GM19328 (cell line): Measurements from ENCODE around the gene KLHL10.

Experiments
- ATAC-seq: cut with Tn5 transposase; IDR thresholded peaks from one replicate; pipeline ENCODE4 v1.9.1; 2021; ENCODE audit warnings: mild to moderate bottlenecking, moderate library complexity; ENCODE audit not compliant: unreplicated experiment

KLHL10 gene

DNA sequence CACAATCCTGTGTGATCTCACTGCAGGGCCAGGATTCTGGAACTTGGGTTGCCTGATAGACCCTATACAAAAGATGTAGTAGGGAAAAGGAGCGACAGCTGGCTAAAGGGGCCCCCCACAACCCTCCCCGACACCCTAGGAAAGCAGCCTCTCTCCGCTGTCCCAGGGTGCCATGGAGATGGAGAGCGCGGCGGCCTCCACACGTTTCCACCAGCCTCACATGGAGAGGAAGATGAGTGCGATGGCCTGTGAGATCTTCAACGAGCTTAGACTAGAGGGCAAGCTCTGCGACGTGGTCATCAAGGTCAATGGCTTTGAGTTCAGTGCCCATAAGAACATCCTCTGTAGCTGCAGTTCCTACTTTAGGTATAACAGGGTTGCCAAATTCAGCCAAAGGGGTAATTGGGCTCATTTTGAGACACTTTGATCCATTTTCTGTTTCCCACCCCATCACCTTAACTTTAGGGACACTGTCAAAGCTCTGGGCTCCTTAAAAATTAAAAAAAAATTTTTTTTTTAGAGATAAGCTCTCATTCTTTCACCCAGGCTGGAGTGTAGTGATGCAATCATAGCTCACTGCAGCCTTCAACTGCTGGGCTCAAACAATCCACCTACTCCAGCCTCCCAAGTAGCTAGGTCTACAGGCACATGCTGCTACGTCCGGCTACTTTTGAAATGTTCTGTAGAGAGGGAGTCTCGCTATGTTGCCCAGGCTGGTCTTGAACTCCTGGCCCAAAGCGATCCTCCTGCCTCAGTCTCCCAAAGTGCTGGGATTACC, at the start of gene KLHL10:
Gene KLHL10 (plus strand): TSS at position 65 of the 778 bp plus-strand sequence. CDS start 108 bp downstream, at position 173.
- no peak for ATAC-seq

DNA sequence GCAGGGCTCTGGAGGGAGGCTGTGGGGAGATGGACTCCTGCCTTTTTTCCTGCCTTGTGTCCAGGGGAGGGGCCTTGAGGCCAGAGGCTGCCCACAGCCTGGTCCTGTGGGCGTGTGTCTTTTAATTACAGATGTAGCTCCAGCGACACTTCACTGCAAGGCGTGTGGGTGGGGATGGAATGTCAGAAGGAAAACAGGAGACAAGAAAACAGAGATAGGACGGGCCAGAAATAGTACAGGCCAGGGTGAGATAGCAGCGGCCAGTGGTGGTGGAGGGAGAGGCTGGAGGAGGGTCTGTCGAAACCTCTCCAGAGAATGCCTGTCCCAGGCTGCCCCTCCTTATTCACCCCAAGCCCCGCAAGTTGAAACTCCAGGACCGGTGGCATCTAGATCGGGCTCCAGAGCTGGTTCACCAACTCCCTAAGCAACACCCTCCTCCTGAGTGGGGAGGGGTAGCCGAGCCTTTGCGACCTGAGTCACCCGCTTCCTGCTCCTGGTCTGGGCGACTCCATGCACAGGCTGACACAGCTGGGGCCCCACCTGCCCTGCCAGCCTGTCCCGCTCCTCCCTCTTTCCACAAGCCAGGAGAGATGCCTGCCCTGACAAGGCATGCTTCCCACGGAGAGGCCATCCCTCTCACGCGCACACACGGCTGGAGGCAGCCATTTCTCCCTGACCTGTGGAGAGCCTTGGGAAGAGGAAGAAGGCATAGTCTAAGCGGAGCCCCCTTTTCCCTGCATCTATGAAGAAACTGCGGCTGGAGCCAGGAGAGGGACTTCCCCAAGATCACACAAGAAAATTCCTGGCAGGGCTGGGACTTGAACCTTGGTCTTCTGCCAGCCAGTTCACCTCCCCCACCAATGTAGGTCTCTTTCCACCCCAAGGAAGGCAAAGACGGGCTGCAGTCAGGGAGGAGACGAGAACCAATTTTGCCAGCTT, 44.5 kb upstream of the KLHL10 start:
- no peak for ATAC-seq

GRCh38 chr17:41793784-41794539, 43.7 kb upstream of the KLHL10 start:
- ATAC-seq = no peak

DNA sequence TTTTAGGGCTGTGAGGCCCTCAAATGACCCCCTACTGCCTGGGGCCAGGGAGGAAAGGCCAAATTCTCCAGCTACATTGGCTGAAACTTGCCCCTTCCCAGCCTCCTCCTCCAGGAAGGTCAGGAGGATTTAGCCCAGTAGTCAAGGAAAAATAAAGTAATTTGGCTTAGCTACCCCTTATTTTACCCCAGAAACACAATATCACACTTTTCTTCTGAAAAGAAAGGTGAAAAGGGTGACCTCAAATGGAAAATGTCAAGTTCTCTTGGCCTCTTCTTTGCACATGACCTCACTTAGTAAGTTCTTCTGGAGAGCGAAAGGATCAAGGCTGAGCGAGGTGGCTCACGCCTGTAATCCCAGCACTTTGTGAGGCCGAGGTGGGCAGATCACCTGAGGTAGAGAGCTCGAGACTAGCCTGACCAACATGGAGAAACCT, 43.1 kb upstream of the KLHL10 start:
- ATAC-seq = no peak

DNA sequence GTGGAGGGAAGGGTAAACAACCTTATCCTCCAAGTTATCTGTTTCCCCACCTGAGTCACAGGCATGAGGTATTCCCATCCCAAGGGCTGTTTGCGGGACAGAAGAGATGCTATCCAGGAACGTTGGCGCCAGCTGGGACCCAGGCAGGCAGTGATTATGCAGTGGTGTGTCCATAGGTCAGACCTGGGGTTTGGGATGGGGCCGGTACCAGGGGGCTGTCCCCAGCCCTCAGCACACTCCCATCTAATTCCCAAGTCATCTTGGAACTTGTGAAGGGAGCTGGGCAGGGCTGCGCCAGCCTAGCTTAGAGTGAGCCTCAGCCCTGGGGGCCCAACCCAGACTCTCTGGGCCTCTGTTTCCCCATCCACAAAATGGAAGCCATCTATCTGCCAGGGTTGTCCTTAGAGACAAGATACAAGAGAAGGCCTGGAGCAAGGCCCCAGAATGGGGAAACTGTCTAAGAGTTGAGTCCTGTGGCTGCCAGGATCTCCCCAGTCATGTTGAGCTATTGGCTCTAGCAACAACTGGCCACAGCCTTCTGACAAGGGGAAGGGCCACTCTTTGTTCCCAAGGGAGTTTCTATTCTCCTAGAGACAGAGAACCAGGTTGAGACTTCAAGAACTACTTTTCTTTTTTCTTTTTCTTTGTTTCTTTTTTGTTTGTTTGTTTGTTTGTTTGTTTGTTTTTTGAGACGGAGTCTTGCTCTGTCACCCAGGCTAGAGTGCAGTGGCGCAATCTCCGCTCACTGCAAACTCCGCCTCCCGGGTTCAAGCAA, 41.3 kb upstream of the KLHL10 start:
- no peak for ATAC-seq

- no peak for ATAC-seq
Measured at GRCh38 chr17:41797377-41797776, 40.2 kb upstream of the KLHL10 start.

GRCh38 chr17:41799366-41799765, 38.3 kb upstream of the KLHL10 start:
- no peak for ATAC-seq

GRCh38 chr17:41800601-41801373, 36.8 kb upstream of the KLHL10 start:
- ATAC-seq = no peak

GRCh38 chr17:41801374-41802271, 36.0 kb upstream of the KLHL10 start:
- ATAC-seq = no peak

DNA sequence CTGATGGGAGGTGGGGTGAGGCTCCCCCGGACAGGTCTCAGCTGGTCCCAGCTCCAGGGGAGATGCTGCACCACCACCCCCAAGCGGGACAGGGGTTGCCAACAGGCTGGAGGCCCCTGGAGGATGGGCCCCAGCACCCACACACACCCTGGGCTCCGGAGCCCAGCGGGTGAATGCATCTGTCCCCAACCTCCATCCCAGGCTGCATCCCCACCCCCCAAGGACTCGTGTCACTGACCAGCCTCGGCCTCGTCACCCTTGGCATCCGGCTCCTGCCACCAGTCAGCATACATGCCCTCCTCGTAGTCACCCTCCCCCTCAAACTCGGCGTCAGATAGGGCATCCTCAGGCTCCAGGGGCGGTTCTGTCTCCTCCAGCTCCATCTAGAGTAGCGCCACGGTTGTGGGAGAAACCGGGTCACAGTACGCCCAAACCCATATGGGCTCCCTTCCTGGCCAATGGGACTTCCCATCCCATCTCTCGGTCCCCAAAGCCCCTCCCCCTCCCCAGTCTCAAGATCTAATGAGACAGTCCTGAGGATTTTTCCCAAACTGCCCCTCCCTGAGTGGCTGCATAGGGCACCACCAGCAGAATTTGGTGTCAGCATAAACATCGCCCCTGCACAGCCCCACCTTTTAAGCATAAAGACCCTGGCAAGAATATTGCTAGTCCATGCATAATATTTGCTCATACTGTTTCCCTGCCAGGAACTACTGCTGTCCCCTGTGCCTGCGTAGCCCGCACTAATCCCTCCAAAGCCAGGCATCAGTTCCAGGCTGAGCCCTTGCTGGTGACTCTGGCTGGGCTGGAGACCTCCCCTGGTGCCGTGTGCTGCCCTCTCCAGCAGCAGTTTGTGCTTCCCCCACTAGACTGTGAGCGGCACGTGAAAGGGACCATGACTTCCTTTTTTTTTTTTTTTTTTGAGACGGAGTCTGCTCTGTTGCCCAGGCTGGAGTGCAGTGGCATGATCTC, 34.3 kb upstream of the KLHL10 start:
- no peak for ATAC-seq

DNA sequence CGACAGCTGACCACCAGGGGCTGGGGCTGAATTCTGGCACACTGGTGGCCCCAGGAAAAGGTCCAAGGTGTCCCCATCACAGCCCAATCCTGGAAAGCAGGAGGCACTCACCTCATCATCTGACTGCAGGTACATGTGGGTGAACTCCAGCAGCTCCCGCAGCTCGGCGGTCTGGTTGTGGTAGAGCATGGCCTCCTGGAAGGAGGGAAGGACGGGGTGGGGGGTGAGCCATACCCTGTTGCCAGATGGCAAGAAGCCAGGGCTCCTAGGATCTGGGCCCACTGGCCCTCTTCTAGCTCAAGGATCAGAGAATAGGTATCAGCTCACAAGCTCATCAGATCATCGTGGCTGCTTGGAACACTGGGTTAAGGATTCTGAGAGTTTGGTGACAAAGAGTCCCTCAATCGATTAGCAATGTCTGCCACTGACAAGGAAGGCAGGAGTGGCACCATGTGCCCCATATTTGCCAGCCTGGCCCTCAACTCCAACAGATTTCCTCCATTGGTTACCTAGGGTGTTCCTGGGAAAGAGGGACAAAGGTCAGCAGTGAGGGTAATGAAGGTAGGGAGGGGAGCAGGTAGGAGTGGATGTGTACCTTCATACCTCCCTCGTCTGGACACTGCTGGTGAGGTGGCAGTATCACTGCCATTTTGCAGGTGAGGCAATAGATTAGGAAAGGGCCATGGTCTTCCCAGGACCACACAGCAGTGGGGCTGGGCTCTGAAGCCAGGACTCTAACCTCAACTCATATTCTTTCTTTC, 30.8 kb upstream of the KLHL10 start:
- no peak for ATAC-seq

DNA sequence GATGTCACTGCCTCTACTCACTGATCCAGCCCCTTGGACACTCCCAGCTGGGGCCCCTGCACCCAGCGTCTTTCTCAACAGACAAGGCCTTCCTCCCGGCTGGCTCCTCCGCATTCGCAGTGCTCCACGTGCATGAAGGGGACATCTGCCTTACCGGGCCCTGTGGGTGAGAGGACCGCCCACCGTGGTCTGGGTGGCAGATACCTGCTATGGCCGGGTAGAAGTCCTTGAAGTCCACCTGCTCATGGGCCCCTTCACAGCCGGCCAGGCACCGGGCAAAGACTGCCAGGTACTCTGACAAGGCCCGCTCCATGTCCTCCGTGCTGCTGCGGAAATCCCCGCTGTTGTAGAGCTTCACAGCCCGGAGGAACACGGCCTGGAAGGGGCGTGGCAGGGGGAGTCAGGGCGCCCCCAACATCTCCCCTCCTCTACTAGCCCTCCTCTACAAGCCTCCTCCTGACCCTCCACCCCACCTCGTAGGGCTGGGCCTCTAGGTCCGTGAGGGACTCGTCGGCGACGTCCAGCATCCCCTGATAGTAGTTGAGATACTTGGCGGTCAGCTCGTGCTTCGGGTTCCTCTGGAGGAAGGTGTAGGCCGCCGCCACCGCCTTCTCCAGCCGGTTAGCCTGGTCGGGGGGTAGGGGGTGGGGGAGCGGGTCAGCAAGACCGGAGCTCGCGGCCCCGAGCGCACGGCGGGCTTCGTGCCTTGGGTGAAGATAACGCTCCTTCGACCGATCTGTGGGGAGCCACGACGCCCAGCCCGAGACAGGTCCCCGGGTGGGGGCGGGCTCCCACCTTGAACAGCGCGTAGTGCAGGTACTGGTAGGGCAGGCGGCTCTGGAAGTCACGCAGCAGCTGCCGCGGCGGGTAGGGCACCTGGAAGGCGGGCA, 26.7 kb upstream of the KLHL10 start:
- no peak for ATAC-seq

- no peak for ATAC-seq
Measured at GRCh38 chr17:41811549-41812380, 25.9 kb upstream of the KLHL10 start, which contains the start of gene P3H4. TSS of gene P3H4 (minus strand) at chr17:41811949. CDS start at chr17:41811915, 34 bp downstream.

DNA sequence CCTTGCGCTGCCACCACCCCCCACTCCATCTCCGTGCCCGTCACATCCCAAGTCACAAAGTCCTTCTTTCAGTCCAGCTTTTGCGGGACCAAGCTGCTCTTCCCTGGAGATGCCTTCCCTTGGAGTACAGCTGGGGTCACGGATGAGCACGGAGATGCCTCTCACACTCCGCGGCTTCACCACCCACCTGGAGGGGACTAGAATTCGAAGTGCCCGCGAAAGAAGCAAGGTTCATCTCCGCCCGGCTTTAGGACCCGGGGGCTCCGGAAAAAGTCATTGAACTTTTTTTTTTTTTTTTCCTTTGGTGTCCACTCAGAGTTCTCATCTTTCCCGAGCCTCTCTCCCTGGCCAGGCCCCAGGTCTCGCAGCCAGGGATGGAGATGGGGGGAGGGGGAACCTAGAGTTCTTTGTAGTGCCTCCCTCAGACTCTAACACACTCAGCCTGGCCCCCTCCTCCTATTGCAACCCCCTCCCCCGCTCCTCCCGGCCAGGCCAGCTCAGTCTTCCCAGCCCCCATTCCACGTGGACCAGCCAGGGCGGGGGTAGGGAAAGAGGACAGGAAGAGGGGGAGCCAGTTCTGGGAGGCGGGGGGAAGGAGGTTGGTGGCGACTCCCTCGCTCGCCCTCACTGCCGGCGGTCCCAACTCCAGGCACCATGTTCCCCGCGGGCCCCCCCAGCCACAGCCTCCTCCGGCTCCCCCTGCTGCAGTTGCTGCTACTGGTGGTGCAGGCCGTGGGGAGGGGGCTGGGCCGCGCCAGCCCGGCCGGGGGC, 25.1 kb upstream of the KLHL10 start, which contains the start of gene FKBP10:
Gene FKBP10 (plus strand): TSS at position 624 of the 771 bp plus-strand sequence. CDS start 31 bp downstream, at position 655.
- ATAC-seq = no peak
